Chondrocyte (in vitro differentiated cells): ENCODE measurements around the gene ZNF384. TPM values are rescaled to one million over a fixed set of nuclear protein-coding genes. Genes with fewer than 3 reads are reported as not detected.

Experiments used
- DNase-seq: peaks from one replicate; pipeline ENCODE4 v3.0.0; 2021; ENCODE audit warnings: mixed read lengths, low spot score
- H3K27ac Mint-ChIP-seq: one replicate; pipeline ENCODE4 v1.8.0; 2021; ENCODE audit warnings: mild to moderate bottlenecking, moderate library complexity, mixed read lengths; ENCODE audit not compliant: unreplicated experiment
- H3K27me3 Mint-ChIP-seq: 2 replicates; pipeline ENCODE4 v1.8.0; 2021; ENCODE audit warnings: low read depth, mixed read lengths
- H3K36me3 Mint-ChIP-seq: 2 replicates; pipeline ENCODE4 v1.8.0; 2021; ENCODE audit warnings: low read depth, mixed read lengths
- H3K4me1 Mint-ChIP-seq: 2 replicates; pipeline ENCODE4 v1.8.0; 2021; ENCODE audit warnings: low read depth, mild to moderate bottlenecking, mixed read lengths
- H3K4me3 Mint-ChIP-seq: one replicate; pipeline ENCODE4 v1.8.0; 2021; ENCODE audit warnings: mild to moderate bottlenecking, moderate library complexity, mixed read lengths; ENCODE audit not compliant: unreplicated experiment
- H3K9me3 Mint-ChIP-seq: 2 replicates; pipeline ENCODE4 v1.8.0; 2021; ENCODE audit warnings: low read depth, mixed read lengths
- CTCF ChIP-seq: fragments of 200-600 bp; sonication (generic); IDR thresholded peaks from 2 replicates; pipeline ENCODE4 v1.5.0; 2021; ENCODE audit warnings: antibody characterized with exemption, mild to moderate bottlenecking, moderate library complexity
- long read RNA-seq: library from polyadenylated mRNA; stranded (forward); transcript quantifications from one replicate; pipeline ENCODE4 v2.0.0, GENCODE V29; 2021
- total RNA-seq: library from RNA; stranded (reverse); gene quantifications from 3 replicates; pipeline ENCODE4 v1.2.1, GENCODE V29; 2021

ZNF384 gene
- 50.7 to 56.2 TPM (median 55.1 TPM) in 3 replicates for total RNA-seq
- long read RNA-seq, partial matches to known transcripts, result 21 of 66 reads
- long read RNA-seq, other reads (novel, unspliced or antisense), result 36 of 66 reads

- H3K27ac Mint-ChIP-seq, result peak within 1 kb of the TSS; percentile 94
- H3K9me3 Mint-ChIP-seq, result no peaks in the 10 kb centered on the region
- peak within 1 kb of the TSS; percentile 89 for H3K4me3 Mint-ChIP-seq
- peak; percentile 22 for TF ChIP-seq CTCF
- DNase-seq, result peak; percentile 96
- no peaks in the 10 kb centered on the region for H3K27me3 Mint-ChIP-seq
- H3K36me3 Mint-ChIP-seq, result no peaks in the 10 kb centered on the region
- H3K4me1 Mint-ChIP-seq, result peaks cover 46% of the 10 kb centered on the region
Observed at GRCh38 chr12:6688999-6689882, at the start of gene ZNF384. Gene ZNF384, minus strand, starts transcription at chr12:6689375. Its CDS starts 9,855 bp downstream, at chr12:6679520.

DNA sequence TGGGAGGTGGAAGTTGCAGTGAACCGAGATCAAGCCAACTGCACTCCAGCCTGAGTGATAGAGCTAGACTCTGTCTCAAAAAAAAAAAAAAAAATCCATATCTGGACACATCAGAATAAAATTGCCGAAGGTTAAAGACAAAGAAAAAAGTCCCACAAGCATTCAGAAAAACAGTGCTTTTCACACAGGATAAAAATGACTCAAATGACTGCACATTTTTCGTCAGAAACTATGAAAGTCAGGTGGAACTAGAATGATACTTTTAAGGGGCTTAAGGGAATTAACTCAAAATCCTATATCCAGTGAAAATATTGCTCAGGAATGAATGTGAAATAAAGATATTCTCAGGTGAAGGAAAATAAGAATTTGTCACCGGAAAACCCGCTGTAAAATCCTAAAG lies 47.6 kb upstream of the ZNF384 start:
- Mint-ChIP-seq H3K27ac (no peak overlapping the region), H3K4me1 (peaks cover 18% of the 10 kb centered on the region), H3K4me3 (no peak overlapping the region), H3K27me3 (no peaks in the 10 kb centered on the region), H3K9me3 (no peaks in the 10 kb centered on the region), H3K36me3 (no peaks in the 10 kb centered on the region)
- TF ChIP-seq CTCF, result no peak
- DNase-seq, result no peak

- Mint-ChIP-seq H3K27ac (peak overlapping the region; percentile 84), H3K27me3 (no peaks in the 10 kb centered on the region), H3K9me3 (no peaks in the 10 kb centered on the region), H3K36me3 (peaks cover 6% of the 10 kb centered on the region), H3K4me1 (peaks cover 18% of the 10 kb centered on the region), H3K4me3 (no peak overlapping the region)
- TF ChIP-seq CTCF, result peak; percentile 92
- no peak for DNase-seq
Observed at GRCh38 chr12:6735448-6736191, 46.4 kb upstream of the ZNF384 start.

DNA sequence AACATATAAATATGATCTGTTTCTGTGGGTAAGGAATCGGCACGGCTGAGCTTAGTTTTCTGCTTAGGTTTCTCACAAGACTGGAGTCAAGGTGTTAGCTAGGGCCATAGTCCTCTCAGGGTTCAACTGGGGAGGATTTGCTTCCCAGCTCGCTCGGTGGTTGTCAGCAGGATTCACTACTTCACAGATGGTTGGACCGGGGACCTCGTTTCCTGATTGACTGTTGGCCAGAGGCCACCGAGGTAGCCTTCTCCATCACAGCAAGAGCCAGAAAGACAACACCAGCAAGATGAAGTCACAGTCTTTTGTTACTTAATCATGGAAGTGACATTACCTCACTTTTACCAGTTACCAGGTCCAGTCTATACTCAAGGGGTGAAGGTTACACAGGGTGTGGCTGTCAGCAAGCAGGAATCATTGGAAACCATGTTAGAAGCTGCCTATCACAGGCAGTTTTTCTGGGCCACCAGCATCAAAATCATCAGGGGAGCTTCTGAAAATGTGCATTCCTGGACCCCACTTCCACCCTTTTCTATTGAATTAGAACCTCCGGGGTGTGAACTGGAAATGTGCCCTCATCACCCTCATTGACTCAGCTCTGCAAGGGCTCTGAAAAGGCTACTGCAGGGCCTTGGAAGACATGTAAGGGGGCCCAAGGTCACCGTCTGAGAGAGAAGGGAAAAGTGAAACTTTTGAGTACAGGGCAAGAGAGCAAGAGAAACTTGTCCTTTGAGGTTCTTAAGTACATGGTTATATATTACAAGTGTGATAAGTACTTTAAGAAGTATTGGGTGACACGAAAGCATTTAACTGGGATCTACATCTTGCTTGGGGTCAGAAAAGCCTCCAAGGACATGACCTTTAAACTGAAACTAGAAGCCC lies 45.6 kb upstream of the ZNF384 start:
- no peak for DNase-seq
- Mint-ChIP-seq H3K9me3 (no peaks in the 10 kb centered on the region), H3K27ac (peak overlapping the region; percentile 72), H3K4me3 (no peak overlapping the region), H3K27me3 (no peaks in the 10 kb centered on the region), H3K36me3 (peaks cover 11% of the 10 kb centered on the region), H3K4me1 (peaks cover 18% of the 10 kb centered on the region)
- TF ChIP-seq CTCF, result no peak
